NCI-H524 treated with DMSO at 0.1 percent for 48 hours (cell line): ENCODE data around the gene SLC30A9.
A peak's percentile ranks its signal among the peaks of the same experiment; 100 is the strongest.

Experiments
- DNase-seq: peaks from one replicate; lab custom pipeline; 2025; lab: John Stamatoyannopoulos, UW

The SLC30A9 gene

GRCh38 chr4:41990365-41991111, at the start of gene SLC30A9:
Gene SLC30A9, plus strand, starts transcription at chr4:41990530. Its CDS starts 122 bp downstream, at chr4:41990652.
- DNase-seq: peak; percentile 77

- no peak for DNase-seq
Observed at GRCh38 chr4:41940834-41941233, 49.5 kb upstream of the SLC30A9 start.

GRCh38 chr4:41943506-41943905, 46.8 kb upstream of the SLC30A9 start:
- no peak for DNase-seq

- DNase-seq: no peak
Observed at GRCh38 chr4:41944089-41944488, 46.2 kb upstream of the SLC30A9 start.

- no peak for DNase-seq
Observed at GRCh38 chr4:41949531-41949930, 40.8 kb upstream of the SLC30A9 start.

GRCh38 chr4:41957634-41958033, 32.7 kb upstream of the SLC30A9 start:
- no peak for DNase-seq

GRCh38 chr4:41963105-41963504, 27.2 kb upstream of the SLC30A9 start:
- no peak for DNase-seq

- no peak for DNase-seq
Observed at GRCh38 chr4:41964401-41964800, 25.9 kb upstream of the SLC30A9 start.

- DNase-seq: no peak
Observed at GRCh38 chr4:41967392-41967791, 22.9 kb upstream of the SLC30A9 start.

GRCh38 chr4:41969671-41970070, 20.7 kb upstream of the SLC30A9 start:
- no peak for DNase-seq

- DNase-seq: no peak
Observed at GRCh38 chr4:41975341-41975740, 15.0 kb upstream of the SLC30A9 start.

GRCh38 chr4:41976775-41977516, 13.4 kb upstream of the SLC30A9 start:
- no peak for DNase-seq

GRCh38 chr4:41977709-41978108, 12.6 kb upstream of the SLC30A9 start:
- no peak for DNase-seq

- DNase-seq: no peak
Observed at GRCh38 chr4:41981456-41981855, 8.9 kb upstream of the SLC30A9 start, which contains the start of gene DCAF4L1. Gene DCAF4L1, plus strand, starts transcription at chr4:41981756. Its CDS starts 37 bp downstream, at chr4:41981793.

- no peak for DNase-seq
Observed at GRCh38 chr4:41982716-41983115, 7.6 kb upstream of the SLC30A9 start.

GRCh38 chr4:41985151-41985550, 5.2 kb upstream of the SLC30A9 start:
- DNase-seq: no peak

GRCh38 chr4:41989994-41990364, 351 bp upstream of the SLC30A9 start:
- DNase-seq: no peak

- no peak for DNase-seq
Observed at GRCh38 chr4:41991916-41992767, 1.8 kb downstream of the SLC30A9 start.

GRCh38 chr4:41992967-41993857, 2.9 kb downstream of the SLC30A9 start:
- DNase-seq: no peak

GRCh38 chr4:41994461-41994985, 4.2 kb downstream of the SLC30A9 start:
- no peak for DNase-seq

- DNase-seq: no peak
Observed at GRCh38 chr4:41998019-41998418, 7.7 kb downstream of the SLC30A9 start.
